ENCODE results near the gene KIAA1755.

Gene KIAA1755

DNA sequence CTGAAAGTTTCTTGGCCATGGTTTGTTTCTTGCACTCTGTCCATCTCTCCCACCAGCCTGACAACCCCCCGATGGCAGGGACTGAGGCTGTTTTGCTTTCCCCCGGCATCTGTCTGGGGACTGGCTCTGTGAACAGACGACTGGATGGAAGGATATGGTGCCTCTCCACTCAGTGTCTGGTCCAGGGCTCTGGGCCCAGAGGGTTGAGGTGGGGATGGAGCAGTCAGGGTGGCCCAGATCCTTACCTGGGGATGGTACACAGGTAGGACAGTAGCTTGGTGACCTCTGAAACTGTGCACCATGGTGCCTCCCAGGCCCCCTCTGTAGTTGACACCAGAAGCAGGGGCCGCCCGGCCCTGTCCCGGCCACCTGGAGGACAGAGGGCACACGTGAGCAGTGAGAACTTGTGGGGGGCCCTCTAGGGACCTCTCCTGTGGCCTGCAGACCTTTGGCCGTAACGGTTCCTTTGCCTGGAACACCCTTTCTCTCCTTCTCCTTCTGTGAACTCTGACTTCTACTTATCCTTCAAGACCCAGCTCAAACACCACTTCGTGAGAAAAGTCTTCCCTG is 29.5 kb downstream of the KIAA1755 start:
- no peak overlapping the region for H3K27ac ChIP-seq
- TF ChIP-seq CTCF (conservative IDR thresholded peaks at IDR 0.05), result no peak

DNA sequence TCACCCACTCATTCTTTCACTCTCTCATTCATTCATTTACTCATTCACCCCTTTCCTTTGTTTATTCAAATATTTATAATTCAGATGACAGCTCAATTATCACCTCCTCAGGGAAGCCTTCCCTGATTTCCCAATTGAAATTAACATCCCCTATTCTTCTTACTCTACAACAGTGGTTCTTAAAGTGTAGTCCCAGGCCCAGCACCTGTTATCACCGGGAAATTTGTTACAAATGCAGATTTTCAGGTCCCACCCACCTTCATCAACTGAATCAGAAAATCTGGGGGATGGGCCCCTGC is 30.3 kb downstream of the KIAA1755 start:
- H3K27ac ChIP-seq, result no peak overlapping the region
- no peak for TF ChIP-seq CTCF (conservative IDR thresholded peaks at IDR 0.05)

- peak; percentile 82 for TF ChIP-seq CTCF (conservative IDR thresholded peaks at IDR 0.05)
- H3K27ac ChIP-seq, result no peak overlapping the region
These were observed 30.9 kb downstream of the KIAA1755 start for GRCh38 chr20:38229376-38230252.

DNA sequence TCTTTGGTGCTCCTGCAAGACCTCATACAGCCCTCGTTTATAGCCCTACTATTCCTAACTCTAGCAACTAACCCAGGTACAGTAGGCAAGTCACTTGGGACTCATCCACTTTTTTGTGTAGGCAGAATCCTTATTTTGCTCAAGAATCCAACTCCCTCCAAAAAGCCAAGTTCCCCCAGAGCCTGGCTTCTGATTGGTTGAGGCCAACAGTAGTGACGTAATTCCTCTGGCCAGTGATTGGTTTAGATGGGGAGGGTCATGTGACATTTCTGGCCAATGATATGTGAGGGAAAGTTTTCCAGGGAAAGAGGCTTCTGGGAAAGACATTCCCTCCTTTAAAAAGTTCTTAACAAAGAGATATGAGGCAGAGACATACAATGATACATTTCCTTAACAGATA is 32.1 kb downstream of the KIAA1755 start:
- no peak for TF ChIP-seq CTCF (conservative IDR thresholded peaks at IDR 0.05)
- no peak overlapping the region for H3K27ac ChIP-seq

DNA sequence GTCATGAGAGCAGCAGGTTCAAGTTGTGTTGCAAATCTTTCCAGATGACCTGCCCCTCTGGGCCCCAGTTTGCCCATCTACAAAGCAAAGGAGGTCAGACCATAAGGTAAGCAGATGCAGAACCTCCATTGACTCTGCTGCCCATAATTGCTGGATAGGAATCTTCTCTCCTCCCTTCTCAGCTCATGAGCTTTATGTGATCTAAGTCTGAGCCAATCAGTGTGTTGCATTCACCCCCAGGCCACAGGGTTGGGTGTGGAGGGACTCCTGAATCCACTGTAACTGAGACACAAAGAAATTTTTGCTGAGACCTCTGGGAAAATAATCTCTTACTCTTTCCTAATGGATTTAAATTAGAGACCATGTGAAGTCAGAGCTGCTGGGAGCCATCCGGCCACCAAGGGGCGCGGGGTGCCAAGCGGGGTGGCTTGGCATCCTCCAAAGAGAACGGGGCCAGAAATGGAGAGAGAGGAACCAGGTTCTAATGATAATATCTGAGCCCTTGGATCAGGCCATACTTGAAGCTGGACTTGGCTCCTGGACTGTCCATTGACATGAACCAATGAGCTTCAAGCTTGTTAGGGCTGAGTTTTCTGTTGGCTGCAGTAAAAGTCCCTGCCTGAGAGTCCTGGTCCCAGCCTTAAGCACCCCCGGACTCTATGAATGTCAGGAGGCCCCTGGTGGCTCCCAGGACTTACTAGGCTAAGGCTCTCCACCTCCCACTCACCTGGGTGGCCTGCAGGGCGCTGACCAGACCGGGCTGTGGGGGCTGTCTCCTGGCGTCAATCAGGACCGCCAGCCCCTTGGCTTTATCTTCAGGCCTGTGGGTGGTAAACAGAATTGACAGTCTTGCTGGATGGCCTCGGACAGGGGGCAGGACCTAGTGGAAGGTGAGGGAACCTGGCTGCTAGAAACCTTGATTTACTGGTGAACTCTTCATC is 32.8 kb downstream of the KIAA1755 start:
- no peak for TF ChIP-seq CTCF (conservative IDR thresholded peaks at IDR 0.05)
- H3K27ac ChIP-seq, result no peak overlapping the region

- no peak overlapping the region for H3K27ac ChIP-seq
- no peak for TF ChIP-seq CTCF (conservative IDR thresholded peaks at IDR 0.05)
These were observed 34.0 kb downstream of the KIAA1755 start for GRCh38 chr20:38226553-38226952.

GRCh38 chr20:38225900-38226263 is 34.7 kb downstream of the KIAA1755 start:
- H3K27ac ChIP-seq, result no peak overlapping the region

More at GRCh38 chr20:38225900-38226263, 34.7 kb downstream of the KIAA1755 start:
- no peak for TF ChIP-seq CTCF (conservative IDR thresholded peaks at IDR 0.05)
